Stimulated activated CD4-positive, alpha-beta T cell treated with anti-CD3 and anti-CD28 coated beads, Interleukin-15, amount 100 ng/mL, for 48 hours (primary cell): ENCODE results near the gene MDGA2.

Experiments
- DNase-seq, 2 donors: peaks; one replicate each; pipeline ENCODE4 v3.0.0-alpha.2; 2020; ENCODE audit warnings: low read depth in 2 of 2

The MDGA2 gene

DNA sequence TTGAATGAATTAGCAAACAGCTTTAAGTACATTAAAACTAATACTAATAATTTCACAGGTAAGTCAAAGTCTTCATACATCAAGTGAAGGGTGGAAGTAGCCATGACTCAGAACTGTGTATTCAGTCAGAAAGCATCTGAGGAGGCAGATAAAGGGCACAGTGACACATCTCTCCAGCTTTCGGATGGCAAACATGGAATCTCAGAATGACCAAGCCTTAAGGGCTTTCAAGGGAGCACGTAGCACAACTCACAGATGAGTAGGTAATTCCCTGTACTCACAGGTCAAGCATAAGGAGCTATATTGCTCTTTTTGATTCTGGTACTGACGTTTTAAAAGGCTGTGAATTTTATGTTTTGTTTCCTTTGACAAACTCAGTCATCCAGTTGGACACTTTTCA, 56.0 kb downstream of the MDGA2 start:
- no peak for DNase-seq

DNA sequence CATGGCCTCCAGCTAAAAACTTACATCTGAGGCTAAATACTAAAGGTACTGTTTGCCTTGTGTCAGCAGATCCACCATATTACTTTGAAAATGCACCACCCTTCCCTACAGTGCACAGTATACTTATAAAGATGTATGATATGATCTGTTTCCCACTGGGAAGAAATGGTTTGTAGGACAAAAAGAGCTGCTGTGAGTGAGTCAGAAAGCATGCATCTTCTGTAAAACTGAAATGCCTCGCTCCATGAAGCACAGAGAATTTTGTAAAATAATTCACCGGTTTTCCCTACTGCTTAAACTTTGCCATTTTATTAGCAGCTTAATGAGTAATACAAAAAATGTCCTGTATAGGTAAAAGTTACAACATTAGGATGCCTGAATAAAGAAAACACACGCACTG, 68.8 kb downstream of the MDGA2 start:
- DNase-seq, result no peak

DNA sequence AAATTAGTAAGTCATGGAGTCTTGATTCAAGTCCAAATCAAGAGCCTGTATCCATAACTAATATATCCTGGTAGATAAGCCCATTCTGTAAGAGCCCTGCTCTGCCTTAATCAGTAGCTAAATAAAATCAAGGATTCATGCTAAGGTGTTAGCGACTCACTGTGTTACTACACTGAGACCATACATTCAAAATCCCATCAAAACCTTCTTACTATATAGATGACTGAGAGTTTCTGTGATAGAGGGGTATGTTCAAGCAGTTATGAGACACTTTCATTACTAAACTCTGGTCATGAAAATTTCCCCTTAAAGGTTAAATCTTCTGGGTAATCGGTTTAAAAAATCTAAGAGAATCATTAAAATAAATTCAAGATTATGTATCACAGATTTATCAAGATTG, 78.5 kb downstream of the MDGA2 start:
- no peak for DNase-seq

DNA sequence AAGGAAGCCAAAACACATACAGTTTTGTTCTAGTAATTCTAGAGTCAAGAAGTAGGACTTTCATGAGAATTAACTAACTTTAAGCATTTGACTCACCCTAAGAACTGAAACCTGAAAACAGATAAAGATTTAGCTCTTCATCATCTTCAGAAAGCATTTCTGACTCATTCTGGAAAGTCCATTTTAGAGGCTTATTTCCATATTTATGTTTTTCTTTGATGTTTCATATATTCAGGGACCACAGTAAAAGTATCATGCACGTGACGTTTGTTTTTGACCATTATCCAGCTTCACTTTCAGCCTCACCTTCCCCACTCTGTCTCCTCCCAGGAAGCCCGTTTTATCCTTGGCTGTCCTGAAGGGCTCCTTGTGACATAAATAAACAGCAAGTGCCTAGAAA, 79.2 kb downstream of the MDGA2 start:
- no peak for DNase-seq

DNA sequence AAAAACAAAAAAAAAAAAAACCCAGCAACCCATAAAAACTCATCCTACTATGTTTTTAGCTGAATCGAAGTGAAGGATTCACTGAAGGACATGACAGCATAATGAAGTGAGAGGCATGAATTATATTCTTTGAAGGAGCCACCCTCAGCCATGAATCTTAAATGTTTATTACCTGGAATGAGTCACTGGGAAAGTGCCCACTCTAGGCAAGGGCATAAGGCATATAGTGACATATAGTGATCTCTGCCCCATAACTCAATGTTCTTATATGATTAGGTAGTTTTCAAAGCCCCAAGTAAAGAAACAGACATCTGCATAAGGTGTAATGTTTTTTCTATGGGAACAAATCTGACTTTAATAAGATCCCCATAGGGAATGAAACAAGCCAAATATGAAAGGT, 79.9 kb downstream of the MDGA2 start:
- DNase-seq, result no peak

DNA sequence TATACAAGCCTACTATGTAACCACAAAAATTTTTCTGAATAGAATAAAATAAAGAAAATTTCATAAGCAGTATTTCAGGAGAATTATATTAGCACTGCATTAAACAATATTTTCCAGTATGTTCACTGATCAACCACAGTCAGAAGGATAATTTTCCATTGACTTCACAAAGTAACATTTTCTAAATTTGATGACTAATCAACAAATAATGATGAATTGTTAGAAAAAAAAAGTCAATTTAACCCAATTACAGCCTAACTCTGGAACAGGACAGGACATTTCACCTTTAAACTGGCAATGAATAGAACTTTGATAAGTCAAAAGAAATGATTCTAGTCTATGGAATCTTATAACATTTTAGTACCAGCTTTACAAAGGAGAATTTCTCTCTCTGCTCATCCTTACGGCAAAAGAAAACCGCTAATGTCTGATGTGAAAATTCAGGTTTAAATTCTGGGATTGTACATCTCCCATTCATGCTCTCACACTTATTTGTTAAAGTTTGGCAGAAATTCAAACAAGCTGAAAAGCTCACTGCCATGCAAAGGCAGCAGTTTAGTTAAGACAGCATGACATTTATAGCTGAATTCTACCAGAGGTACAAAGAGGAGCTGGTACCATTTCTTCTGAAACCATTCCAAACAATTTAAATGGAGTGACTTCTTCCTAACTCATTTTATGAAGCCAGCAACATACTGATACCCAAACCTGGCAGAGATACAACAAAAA, 84.5 kb downstream of the MDGA2 start:
- no peak for DNase-seq

DNA sequence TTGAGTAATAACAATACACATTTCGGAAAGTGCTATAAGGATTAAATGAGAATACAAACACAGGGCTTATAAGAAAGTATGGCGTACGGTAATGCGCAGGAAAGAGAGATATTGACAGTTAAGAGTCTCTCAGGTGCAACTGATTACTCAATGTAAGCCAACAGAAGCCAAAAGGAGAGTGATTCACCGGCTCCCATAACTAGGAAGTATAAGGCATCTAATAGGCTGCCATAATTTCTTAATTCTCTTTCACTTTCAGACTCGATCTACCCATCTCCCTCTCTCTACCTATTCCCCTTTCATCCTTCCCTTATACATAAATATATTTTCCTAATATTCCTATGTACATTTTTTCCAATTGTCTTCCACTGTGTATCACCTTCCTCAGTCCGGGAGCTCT, 90.0 kb downstream of the MDGA2 start:
- DNase-seq, result no peak

DNA sequence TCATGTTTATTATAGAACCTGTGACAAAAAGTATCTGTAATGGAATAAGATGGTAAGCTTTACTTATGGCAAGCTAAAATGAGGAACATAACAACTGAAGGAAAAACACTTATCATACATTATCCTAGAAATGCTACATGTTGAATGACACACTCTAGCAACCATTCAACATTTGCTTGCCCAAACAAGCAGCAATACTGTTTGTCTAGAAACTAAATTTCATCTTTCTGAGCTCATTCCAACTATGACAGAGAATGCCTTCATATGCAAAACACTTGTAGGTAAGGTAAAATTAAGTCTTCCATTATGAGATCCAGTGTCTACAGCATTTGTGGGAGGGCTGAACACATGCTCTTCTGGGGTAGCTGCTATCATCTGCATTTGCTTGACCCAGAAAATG, 108.1 kb downstream of the MDGA2 start:
- no peak for DNase-seq

DNA sequence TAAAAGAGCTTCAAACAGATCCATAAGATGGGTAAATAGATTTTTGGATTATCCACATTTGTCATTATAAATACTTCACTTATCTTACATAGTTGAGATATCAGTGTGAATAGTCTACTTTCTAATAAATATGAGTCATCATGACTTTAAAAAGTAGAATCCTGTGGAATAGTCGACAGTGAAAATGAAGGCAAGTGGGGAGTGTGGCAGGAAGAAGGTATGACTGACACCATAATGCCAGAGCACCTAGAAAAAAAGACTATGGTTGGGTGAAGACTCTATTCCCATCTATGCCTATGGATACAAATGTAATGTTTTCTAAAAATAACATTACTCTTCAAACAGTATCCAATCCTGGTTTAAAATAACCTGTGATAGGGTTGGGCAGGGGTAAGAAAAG, 117.5 kb downstream of the MDGA2 start:
- DNase-seq, result no peak

DNA sequence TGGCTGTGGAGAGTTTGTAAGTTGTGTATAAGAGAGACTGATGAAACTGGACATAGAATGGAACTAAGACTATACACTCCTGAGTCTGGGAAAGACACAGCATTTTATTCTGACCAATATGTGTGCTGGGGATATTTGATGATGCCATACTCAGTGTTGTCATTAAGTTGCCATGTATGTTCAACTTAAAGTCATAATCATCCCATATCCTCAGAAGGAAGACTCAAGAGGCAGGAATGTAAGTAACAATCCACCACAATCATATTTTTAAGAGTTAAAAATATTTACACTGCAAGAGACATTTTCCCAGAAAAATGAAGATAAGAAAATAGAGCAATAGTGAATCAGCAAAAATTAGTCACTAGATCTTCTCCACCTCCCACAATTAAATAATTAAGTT, 120.1 kb downstream of the MDGA2 start:
- no peak for DNase-seq

DNA sequence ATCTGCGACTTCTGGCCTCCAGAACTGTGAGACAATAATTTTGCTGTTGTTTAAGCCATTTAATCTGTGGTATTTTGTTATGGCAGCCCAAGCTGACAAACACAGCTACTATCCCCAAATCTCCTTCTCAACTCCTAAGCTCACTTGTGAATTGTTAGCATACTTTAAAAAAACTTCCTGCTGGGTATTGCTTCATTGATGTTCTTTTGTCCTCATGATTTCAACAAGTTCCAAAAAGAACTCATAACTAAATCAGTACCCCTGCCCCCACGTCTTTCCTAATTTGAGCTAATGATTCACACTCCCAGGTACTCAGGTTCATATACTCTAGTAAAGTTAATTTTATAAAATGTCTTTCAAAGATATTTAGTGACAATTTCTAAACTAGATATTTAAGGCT, 125.5 kb downstream of the MDGA2 start:
- no peak for DNase-seq

DNA sequence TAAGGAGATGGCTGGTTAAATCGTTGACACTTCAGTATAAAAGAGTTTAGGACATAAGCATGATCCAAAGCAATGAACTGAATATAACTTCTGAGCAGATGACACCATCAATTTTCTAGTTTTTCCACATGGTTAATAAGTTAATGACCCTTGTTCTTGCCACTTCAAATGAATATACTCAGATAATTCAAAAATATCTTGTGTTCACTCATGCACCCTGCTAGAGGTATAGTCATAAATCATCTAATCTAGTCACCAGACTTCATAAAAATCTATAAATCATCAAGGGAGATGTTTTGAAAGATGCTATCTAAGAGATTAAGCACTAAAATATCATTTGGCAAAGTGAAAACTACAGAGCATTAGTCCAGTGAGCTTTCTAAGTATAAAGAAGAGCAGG, 131.9 kb downstream of the MDGA2 start:
- DNase-seq, result no peak

DNA sequence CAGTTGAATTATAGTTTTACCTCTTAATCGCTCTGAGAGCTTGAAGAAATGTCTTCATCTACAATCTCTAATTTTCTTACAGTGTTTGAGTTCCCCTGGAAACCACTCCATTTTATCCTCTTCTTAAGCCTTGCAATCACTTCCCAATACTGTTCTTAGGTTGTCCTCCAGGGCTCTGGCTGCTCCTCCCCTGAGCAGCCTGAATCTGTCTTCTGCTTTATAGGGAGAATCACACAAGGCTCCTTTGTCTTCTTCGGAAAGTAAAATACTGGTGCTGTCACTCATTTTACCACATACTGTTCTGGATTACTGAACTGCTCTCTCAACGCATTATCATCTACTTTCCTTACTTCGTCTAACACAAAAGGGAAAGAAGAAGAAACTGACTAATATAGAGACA, 133.7 kb downstream of the MDGA2 start:
- no peak for DNase-seq

DNA sequence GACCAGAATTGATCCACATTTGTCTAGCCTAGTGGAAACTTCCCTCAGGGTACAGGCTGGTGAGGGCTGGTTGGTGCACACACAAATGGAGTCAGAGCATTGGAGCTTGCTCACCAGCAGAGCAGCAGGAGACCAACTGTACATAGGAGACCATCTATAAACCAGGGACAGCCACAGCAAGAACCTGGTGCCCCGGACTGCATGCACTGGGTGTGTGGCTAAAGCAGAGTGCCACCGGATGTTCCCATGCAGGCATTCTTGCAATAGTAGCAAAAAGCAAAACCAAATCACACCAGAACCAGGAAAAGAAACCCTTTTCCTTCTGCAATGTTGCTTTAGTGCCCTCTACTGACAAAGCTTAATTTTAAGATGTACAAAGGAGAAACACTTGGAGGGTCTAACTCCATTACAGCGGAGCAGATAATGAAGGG, 136.4 kb downstream of the MDGA2 start:
- DNase-seq, result no peak

DNA sequence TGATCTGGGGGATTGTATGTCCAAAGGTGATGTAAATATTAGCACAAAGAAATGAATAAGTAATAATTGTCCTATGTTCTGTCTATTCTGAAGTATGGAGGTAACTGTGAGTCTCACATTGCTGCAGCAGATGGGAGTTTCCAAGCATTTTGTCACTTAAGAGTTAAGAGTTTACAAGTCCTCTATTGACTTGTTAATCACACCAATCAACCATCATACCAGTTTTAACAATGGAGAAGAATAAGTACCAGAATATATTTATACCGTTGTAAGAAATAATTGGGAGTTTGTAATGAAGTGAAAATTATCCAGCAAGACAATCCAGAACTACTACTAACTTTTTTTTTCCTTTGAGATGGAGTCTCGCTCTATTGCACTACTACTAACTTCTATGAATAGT, 139.1 kb downstream of the MDGA2 start:
- no peak for DNase-seq

DNA sequence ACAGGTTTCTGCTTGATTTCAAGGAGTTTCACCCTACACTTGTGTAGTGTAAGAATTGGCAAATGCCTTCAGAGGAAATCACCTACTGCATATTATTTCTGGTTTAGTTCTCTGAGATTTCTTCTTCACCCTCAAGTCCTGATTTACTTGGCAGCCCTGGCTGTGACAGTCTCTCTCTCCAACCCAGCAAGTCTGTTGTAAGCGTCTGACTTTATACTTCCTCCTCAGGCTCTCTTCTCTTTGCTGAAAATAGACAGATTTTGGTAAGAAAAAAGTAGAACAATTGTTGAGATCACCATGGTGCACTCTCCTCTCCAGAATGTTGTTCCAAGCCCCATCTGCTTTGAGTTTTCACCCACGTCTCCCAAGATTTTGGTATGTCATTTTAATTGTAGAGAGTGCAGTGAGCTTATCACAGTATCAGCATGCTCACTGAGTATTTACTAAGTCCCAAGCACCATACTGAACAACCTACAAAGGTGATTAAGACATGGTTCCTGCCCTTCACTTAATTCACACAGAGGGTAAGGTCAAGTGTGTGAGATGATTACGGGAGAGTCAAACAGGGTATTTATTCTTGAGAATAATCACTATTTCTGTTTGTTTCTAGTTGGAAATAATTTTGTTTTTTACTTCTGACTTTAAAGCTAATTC, 148.7 kb downstream of the MDGA2 start:
- no peak for DNase-seq

DNA sequence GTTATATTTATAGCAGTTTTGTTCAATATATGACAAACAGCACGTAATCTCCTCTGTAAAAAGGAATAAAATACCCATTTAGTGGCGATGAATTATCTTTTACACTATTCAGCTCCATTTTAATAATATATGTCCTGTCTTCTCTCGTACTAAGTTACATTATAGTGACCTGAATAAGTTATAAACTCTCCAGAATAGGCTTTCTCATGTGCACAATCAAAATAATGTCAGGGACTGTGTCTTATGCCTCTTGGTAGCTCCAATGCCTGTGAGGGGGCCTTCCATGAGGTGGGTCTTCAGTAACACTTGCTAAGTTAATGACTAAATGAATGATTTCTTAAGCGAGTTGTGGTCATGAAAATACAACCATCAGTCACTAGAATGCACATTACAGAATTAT, 150.9 kb downstream of the MDGA2 start:
- no peak for DNase-seq

DNA sequence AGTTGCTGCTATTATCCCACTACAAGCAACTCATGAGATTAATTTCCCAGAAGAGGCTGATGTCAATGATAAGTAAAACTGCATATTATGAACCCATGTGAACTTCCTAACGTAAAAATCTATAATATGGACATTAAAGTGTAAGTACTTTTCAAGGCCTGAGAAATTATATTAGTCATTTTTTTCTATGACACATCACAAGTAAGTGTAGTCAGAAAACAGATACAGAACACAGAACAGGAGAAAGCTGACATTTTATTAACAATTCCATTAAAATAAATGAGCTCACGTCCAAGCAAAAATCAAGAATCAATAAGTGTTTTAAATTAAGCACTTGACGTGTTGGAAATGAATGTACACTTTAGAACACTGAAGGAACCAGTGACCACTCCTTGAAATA, 155.0 kb downstream of the MDGA2 start:
- no peak for DNase-seq

DNA sequence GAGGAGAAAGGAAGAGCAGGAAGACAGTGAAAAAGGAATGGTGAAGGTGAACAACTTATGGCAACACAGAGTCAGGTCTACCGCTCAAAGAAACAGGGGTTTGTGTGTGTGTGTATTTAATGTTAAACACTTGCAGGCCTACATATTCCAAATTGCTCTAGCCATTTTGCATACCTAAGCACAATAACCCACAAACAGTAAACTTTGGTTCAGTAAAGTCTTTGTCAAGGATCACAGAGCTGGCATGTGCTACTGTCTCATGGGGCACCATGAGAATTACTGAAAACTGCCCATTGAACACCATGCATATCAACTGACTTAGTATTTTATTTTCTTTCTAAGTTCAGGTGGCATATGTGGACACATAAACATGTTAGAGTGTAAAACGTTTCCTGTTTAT, 163.6 kb downstream of the MDGA2 start:
- no peak for DNase-seq

DNA sequence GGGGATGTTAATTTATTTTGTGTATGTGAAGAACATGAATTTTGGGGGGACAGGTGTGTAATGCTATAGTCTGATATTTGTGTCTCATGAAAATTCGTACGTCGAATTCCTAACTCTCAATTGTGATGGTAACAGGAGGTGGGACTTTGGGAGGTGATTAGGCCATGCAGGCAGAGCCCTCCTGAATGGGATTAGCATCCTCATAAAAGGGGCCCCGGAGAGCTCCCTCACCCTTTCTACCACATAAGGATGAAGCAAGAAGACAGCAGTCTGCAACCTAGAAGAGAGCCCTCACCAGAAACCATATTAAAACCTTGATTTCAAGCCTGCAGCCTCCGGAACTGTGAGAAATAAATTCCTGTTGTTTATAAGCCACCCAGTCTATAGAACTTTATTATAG, 165.4 kb downstream of the MDGA2 start:
- no peak for DNase-seq

DNA sequence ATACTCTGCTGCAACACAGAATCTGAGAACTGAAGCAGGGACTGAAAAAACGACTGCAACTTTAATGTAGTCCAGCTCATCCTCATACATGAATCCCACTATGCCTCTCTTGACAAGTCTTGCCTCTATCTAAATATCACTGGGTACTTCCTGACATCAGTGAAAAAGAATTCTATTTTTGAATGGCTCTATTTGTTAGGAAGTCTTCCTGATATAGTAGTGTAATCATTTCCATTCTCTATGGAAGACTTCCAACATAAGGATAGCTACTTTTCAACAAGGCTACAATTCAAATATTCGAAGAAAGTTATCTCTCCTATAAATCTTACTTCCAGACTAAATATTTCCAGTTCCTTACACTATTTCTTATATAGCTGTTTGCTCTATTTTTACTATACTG, 167.5 kb downstream of the MDGA2 start:
- DNase-seq, result no peak

DNA sequence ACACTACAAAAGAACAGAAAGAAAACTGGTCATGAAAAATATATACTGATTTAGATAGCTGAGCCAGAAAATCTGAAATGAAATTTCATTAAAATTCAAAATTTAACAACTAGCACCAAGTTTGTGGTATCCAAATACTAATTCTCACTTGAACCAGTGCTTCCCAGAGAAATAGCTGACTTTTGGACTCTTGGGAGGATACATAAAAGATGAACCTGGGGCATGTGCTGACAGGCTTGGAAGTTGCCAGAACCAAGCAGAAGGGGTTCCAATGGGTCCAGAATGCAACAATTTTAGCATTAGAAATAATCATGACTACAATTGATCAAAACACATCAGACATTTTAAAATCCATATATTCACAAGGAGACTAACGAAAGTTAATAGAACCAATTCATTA, 175.0 kb downstream of the MDGA2 start:
- no peak for DNase-seq

DNA sequence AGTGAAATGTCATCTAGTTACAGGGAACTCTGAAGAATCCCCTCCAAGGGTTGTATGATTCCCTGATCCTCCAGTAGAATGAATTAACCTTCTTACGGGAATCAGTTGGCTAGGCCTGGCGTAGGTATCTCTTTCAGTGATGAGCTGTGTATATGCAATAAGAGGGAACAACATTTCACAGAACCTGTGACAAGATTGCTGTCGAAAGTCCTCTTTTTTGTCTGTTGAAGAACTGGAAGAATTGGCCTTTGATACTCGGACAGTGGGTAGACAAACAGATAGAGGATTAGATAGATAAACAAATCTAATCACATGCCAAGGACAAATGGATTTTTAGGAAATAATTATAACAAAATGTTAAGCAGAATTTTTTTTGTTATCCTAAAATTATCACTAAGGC, 184.6 kb downstream of the MDGA2 start:
- no peak for DNase-seq

DNA sequence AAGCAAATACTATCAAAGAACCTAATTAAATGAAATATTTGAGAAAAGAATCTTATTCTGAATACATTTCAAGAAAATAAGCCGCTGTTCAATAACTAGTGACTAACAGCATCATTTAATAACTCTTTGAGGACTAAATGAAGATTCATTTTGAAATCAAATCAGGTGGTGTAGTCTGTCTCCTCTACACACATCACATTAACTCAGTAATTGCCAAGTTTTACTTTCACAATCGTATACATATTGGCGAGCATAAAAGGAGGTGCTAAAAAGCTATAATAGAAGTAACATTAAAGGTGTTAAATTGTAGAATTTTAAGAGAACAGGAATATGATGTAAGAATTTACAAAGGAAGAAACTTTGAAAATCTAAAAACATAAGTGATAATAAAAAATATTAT, 185.1 kb downstream of the MDGA2 start:
- no peak for DNase-seq
